ENCODE measurements around the gene AKT3. TPM values are rescaled to one million over a fixed set of nuclear protein-coding genes. Genes with fewer than 3 reads are reported as not detected.

AKT3 gene
- total and polyA plus RNA-seq, 2 of the 8 experiments (the other 6 are each of a cell fraction or from before 2014, with no cell fraction given), result 6.0 to 36.4 TPM

DNA sequence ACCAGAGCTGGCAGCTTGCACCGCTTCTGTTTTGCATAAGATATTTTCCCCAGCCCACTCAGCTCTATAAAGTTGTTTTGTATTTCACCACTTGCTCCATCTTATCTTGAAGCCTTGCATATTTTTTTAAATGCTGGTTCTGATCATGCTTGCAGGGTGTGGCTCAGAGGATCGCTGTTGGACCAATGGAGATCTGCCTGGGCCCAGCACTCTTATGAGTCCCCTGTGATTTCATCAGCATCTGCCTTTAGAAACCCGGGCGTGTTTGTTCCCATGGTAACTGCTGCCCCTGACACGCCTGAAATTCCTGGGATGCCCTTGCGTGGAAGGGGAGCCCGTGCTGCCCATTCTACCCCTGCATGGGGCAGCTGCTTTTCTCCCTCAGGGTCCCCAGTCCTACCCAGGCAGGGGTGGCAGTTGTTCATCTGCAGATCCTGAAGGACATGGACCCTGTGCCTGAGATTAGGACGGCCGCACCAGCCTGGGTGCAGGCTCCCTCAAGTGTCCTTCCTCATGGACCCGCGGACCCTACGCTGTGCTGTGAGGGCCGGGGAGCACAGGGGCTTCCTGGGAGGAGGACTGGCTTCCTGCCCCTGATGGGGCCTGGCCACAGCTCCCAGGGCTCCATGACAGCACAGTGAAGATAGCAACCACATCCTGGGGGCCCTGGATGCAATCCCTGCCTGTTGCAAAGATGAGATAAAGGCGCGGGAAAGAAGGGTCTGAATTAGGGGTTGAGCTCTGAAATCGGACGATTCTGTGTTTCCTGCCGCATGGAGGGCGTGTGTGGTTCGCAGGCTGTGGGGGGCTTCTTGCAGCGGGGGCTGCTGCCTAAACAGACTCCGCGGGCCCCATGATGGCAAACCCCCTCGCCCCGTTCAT lies 367.7 kb downstream of the AKT3 start:
- peaks cover 0 to 5% (median 2%) of the 10 kb centered on the region in 4 experiments; a peak in 3 of 7 replicates for H3K27me3 ChIP-seq (replicated peaks in 1 of 4; ENCODE audit: control insufficient read depth in 3 of 4, extremely low read depth in 1 of 4, insufficient read depth in 3 of 4, low read length in 3 of 4)
- no peak overlapping the region for H3K14ac ChIP-seq (ENCODE audit: insufficient read length)
- WGBS, 2 experiments (ENCODE audit: extremely low coverage in 1 of 2, insufficient coverage in 1 of 2, insufficient read length in 1 of 2, insufficient replicate concordance in 2 of 2, low coverage in 1 of 2, low lambda C conversion rate in 2 of 2, missing lambda C conversion rate in 1 of 2), result 37% methylated on average over 25 of the region's 25 CpGs; no CpG with 5 or more reads in 1 of the 2 experiments
- H2BK20ac ChIP-seq (ENCODE audit: low read length), result peak overlapping the region; percentile 72; the same call in 1 of the 2 replicates
- H3K79me1 ChIP-seq (ENCODE audit: low read depth, low read length), result no peaks in the 10 kb centered on the region
- peaks cover 16% of the 10 kb centered on the region for H3K23me2 ChIP-seq (ENCODE audit: low read depth, low read length)
- H2AK5ac ChIP-seq (ENCODE audit: low read depth, low read length), result 0 out of 2 replicates have a peak overlapping the region, but pooled peaks have one; percentile 54
- no peak overlapping the region for H3K27ac ChIP-seq (ENCODE audit: low read depth, low read length)
- H4K91ac ChIP-seq (replicated peaks; ENCODE audit: insufficient read length, low read length), result peak overlapping the region; percentile 86
- no peaks in the 10 kb centered on the region for H4K20me1 ChIP-seq (replicated peaks in 1 of 2; ENCODE audit: control insufficient read depth in 1 of 2, insufficient read depth in 2 of 2, low read length in 2 of 2)
- no peak overlapping the region for H3K23ac ChIP-seq (ENCODE audit: insufficient read length)
- H2AFZ ChIP-seq (ENCODE audit: low read length), result 0 out of 2 replicates have a peak overlapping the region, but pooled peaks have one; percentile 26
- H3K4me1 ChIP-seq (replicated peaks in 1 of 4; ENCODE audit: control insufficient read depth in 3 of 4, insufficient read depth in 4 of 4, low read length in 3 of 4), result peaks cover 0 to 22% (median 18%) of the 10 kb centered on the region in 4 experiments; a peak in 6 of 7 replicates
- POLR2A ChIA-PET (ENCODE audit: partially characterized antibody), result interaction anchor here (1.0 to 1.9 kb wide), 4 partner anchors 9 to 20 kb away, joined by 3 to 7 read pairs (median 3); no protein-coding TSS in a partner anchor
- peak overlapping the region; percentile 96 for H2BK120ac ChIP-seq (replicated peaks; ENCODE audit: low read depth, low read length)
- H3K79me2 ChIP-seq (ENCODE audit: control insufficient read depth in 1 of 2, insufficient read depth in 2 of 2, low read length in 2 of 2), result no peaks in the 10 kb centered on the region
- H4K8ac ChIP-seq (ENCODE audit: extremely low read depth, insufficient read depth, low read length), result peak overlapping the region; percentile 73
- FAIRE-seq, result no peak
- peak overlapping the region; percentile 60; the same call in 1 of the 2 replicates for H2BK5ac ChIP-seq (ENCODE audit: low read depth, low read length)
- CTCF ChIA-PET (ENCODE audit: partially characterized antibody), result interaction anchor here (0.6 to 1.4 kb wide), 3 partner anchors 9 to 199 kb away, joined by 3 to 7 read pairs (median 4); no protein-coding TSS in a partner anchor
- H3K9ac ChIP-seq (replicated peaks in 1 of 4; ENCODE audit: extremely low read depth in 1 of 4, low read depth in 3 of 4, low read length in 3 of 4), result peak overlapping the region in 2 of 4 experiments; percentile 12 to 54; a peak in 3 of 7 replicates
- peak overlapping the region; percentile 13 for H4K5ac ChIP-seq (ENCODE audit: insufficient read length, low read depth, low read length)
- 0 out of 2 replicates have a peak overlapping the region, but pooled peaks have one; percentile 50 for H2BK12ac ChIP-seq (ENCODE audit: low read depth, low read length)
- peak overlapping the region; percentile 95 for H3K18ac ChIP-seq (ENCODE audit: extremely low read depth, low read length)
- peak overlapping the region; percentile 83 to 88 for H3K4me2 ChIP-seq (ENCODE audit: insufficient read depth in 1 of 2, low read depth in 2 of 2, low read length in 2 of 2)
- peak overlapping the region; percentile 61; the same call in 1 of the 2 replicates for H2BK15ac ChIP-seq (ENCODE audit: low read length)
- H3K9me3 ChIP-seq (ENCODE audit: insufficient read depth in 2 of 2, low read depth in 1 of 2, low read length in 1 of 2), result no peaks in the 10 kb centered on the region
- peak overlapping the region; percentile 71 for H3K56ac ChIP-seq (replicated peaks; ENCODE audit: insufficient read length, low read depth, low read length)
- peak in 1 of 2 experiments; percentile 69 for DNase-seq (ENCODE audit: low read depth in 1 of 2, low spot score in 2 of 2)
- peak overlapping the region; percentile 44 for H3K4ac ChIP-seq (replicated peaks; ENCODE audit: insufficient read length, low read depth, low read length)
- peak overlapping the region; percentile 39 to 64 (median 52) for H3K4me3 ChIP-seq (ENCODE audit: extremely low read depth in 1 of 4, insufficient read depth in 2 of 4, low read depth in 3 of 4, low read length in 4 of 4)
- no peaks in the 10 kb centered on the region for H3K36me3 ChIP-seq (ENCODE audit: control insufficient read depth in 2 of 4, insufficient read depth in 4 of 4, low read length in 3 of 4)
- TF ChIP-seq ZNF274 (IDR thresholded peaks at IDR 0.05; ENCODE audit: borderline replicate concordance, extremely low read depth, low read length), result no peak
- 0 out of 2 replicates have a peak, but pooled peaks have one; percentile 22 for TF ChIP-seq ATF3 (IDR thresholded peaks at IDR 0.05; ENCODE audit: insufficient read depth, low read depth, low read length)
- TF ChIP-seq SIX5 (IDR thresholded peaks at IDR 0.05; ENCODE audit: low read depth, low read length), result no peak
- no peak for TF ChIP-seq JUND (IDR thresholded peaks at IDR 0.05; ENCODE audit: low read length)
- no peak for TF ChIP-seq BRCA1 (IDR thresholded peaks at IDR 0.05; ENCODE audit: low read depth, low read length)
- TF ChIP-seq, protein P1, sequence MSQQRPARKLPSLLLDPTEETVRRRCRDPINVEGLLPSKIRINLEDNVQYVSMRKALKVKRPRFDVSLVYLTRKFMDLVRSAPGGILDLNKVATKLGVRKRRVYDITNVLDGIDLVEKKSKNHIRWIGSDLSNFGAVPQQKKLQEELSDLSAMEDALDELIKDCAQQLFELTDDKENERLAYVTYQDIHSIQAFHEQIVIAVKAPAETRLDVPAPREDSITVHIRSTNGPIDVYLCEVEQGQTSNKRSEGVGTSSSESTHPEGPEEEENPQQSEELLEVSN (IDR thresholded peaks at IDR 0.05), result peak; percentile 49; the same call in 1 of the 2 replicates
- peak; percentile 92 for TF ChIP-seq TEAD4 (IDR thresholded peaks at IDR 0.05; ENCODE audit: low read depth, low read length)
- peak; percentile 57; the same call in 1 of the 2 replicates for TF ChIP-seq CEBPB (IDR thresholded peaks at IDR 0.05; ENCODE audit: low read depth, low read length)
- TF ChIP-seq CBX5 (IDR thresholded peaks at IDR 0.05; ENCODE audit: low read depth, low read length), result no peak

All from H1 (cell line).